ENCODE results near the gene SLC25A43.
"Not testable (repeated sequence)": the region's sequence is repeated elsewhere in the genome, so short reads cannot be mapped to it uniquely, and the experiment has no call there.

GRCh38 chrX:119371861-119372260 lies 27.3 kb upstream of the SLC25A43 start:
- TF ChIP-seq CTCF (conservative IDR thresholded peaks at IDR 0.05; ENCODE audit: low read length); EZH2phosphoT487 (IDR thresholded peaks at IDR 0.05; ENCODE audit: borderline replicate concordance): not testable (repeated sequence)
